Naive thymus-derived CD4-positive, alpha-beta T cell (primary cell): ENCODE data around the gene CALCOCO2. TPM values are rescaled to one million over a fixed set of nuclear protein-coding genes. Genes with fewer than 3 reads are reported as not detected.
"Not testable (repeated sequence)": the region's sequence is repeated elsewhere in the genome, so short reads cannot be mapped to it uniquely, and the experiment has no call there.

Experiments
- ATAC-seq: fragments of 150-1000 bp; cut with Tn5 transposase; 2 replicates; pipeline ENCODE4 v1.10.0; 2021; ENCODE audit warnings: mild to moderate bottlenecking, moderate library complexity
- CTCF ChIA-PET: fragments of 350-600 bp; sonication (Branson Sonifier 250); formaldehyde crosslinking; loops from one replicate; lab custom pipeline; 2021; ENCODE audit warnings: antibody characterized with exemption; lab: Charles Lee
- POLR2A ChIA-PET: fragments of 350-600 bp; sonication (Branson Sonifier 250); formaldehyde crosslinking; loops from one replicate; lab custom pipeline; 2021; ENCODE audit warnings: antibody characterized with exemption, inconsistent platforms; lab: Charles Lee
- DNase-seq, 9 donors: peaks; one replicate each; pipeline versions ENCODE4 v3.0.0 to v3.0.0-alpha.2; 2020 to 2022; ENCODE audit warnings: mixed read lengths in 1 of 9
- H3K27ac ChIP-seq: one replicate; pipeline ENCODE4 v1.7.0; 2013; ENCODE audit warnings: mild to moderate bottlenecking, low read depth, low read length, moderate library complexity
- H3K27me3 ChIP-seq, 2 donors: one replicate each; pipeline ENCODE4 v1.7.0; 2013; ENCODE audit warnings: low read length in 2 of 2, mild to moderate bottlenecking in 2 of 2, moderate library complexity in 2 of 2; ENCODE audit not compliant: control insufficient read depth in 2 of 2, insufficient read depth in 2 of 2
- H3K36me3 ChIP-seq, 3 experiments: 1 replicate in 2 of 3; 2 replicates in 1 of 3; pipeline ENCODE4 v1.7.0; 2013; ENCODE audit warnings: low read length in 3 of 3, mild to moderate bottlenecking in 3 of 3, moderate library complexity in 1 of 3; ENCODE audit not compliant: insufficient read depth in 3 of 3, control insufficient read depth in 2 of 3
- H3K4me1 ChIP-seq, 2 donors: one replicate each; pipeline ENCODE4 v1.7.0; 2013; ENCODE audit warnings: low read length in 2 of 2, mild to moderate bottlenecking in 2 of 2, moderate library complexity in 1 of 2; ENCODE audit not compliant: control insufficient read depth in 2 of 2, insufficient read depth in 2 of 2
- H3K4me3 ChIP-seq: 2 replicates; pipeline ENCODE4 v1.7.0; 2013; ENCODE audit warnings: mild to moderate bottlenecking, low read length
- H3K9me3 ChIP-seq, 3 experiments: 1 replicate in 2 of 3; 2 replicates in 1 of 3; pipeline ENCODE4 v1.7.0; 2013; ENCODE audit warnings: low read length in 3 of 3; ENCODE audit not compliant: control insufficient read depth in 2 of 3
- H3K27ac Mint-ChIP-seq, 9 donors: one replicate each; pipeline ENCODE4 v1.8.0; 2020 to 2022; ENCODE audit warnings: mixed read lengths in 9 of 9, mild to moderate bottlenecking in 8 of 9, moderate library complexity in 5 of 9, inconsistent platforms in 2 of 9
- H3K27me3 Mint-ChIP-seq, 5 donors: one replicate each; pipeline ENCODE4 v1.8.0; 2021 to 2022; ENCODE audit warnings: mixed read lengths in 5 of 5, mild to moderate bottlenecking in 1 of 5
- H3K36me3 Mint-ChIP-seq, 5 donors: one replicate each; pipeline ENCODE4 v1.8.0; 2020 to 2022; ENCODE audit warnings: mixed read lengths in 5 of 5, mild to moderate bottlenecking in 3 of 5, inconsistent platforms in 1 of 5
- H3K4me1 Mint-ChIP-seq, 7 donors: one replicate each; pipeline ENCODE4 v1.8.0; 2020 to 2022; ENCODE audit warnings: mixed read lengths in 7 of 7, mild to moderate bottlenecking in 3 of 7, inconsistent platforms in 1 of 7
- H3K4me3 Mint-ChIP-seq, 10 donors: one replicate each; pipeline ENCODE4 v1.8.0; 2020 to 2022; ENCODE audit warnings: mild to moderate bottlenecking in 10 of 10, mixed read lengths in 10 of 10, moderate library complexity in 6 of 10, inconsistent platforms in 2 of 10
- H3K9me3 Mint-ChIP-seq, 11 donors: one replicate each; pipeline ENCODE4 v1.8.0; 2020 to 2022; ENCODE audit warnings: mixed read lengths in 11 of 11, mild to moderate bottlenecking in 4 of 11, inconsistent platforms in 1 of 11, moderate library complexity in 1 of 11
- intact Hi-C, 2 donors: fragments of 100-400 bp; cut with micrococcal nuclease; formaldehyde crosslinking; loops; one replicate each; pipeline ENCODE4 v1.15.1; 2023
- polyA plus RNA-seq, 2 donors: library from polyadenylated mRNA; unstranded; fragments of 300-500 nt; fragmentation: Illumina TruSeq; gene quantifications; one replicate each; pipeline ENCODE4 v1.2.3, GENCODE V29; 2021
- total RNA-seq, 6 experiments: library from RNA in 5 of 6; stranded (reverse) in 5 of 6; gene quantifications; 1 replicate in 5 of 6; 2 replicates in 1 of 6; pipeline ENCODE4 v1.2.3 and lab custom pipeline; 2021 to 2026

The CALCOCO2 gene
- total and polyA plus RNA-seq, 7 experiments from 2014 or later = 129 to 208 (median 157) TPM

DNA sequence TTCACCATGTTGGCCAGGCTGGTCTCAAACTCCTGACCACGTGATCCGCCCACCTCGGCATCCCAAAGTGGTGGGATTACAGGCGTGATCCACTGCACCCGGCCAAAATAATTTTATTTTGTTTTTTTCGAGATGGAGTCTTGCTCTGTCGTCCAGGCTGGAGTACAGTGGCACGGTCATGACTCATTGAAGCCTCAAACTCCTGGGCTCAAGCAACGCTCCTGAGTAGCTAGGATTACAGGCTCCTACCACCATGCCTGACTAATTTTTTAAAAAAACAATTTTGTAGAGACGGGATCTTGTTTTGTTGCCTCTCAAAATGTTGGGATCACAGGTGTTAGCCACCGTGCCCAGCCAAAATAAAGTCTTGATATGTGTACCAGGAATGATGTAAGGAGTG, 11.4 kb upstream of the CALCOCO2 start:
- Mint-ChIP-seq H3K4me3 (peak overlapping the region in 1 of 10 donors; percentile 20), H3K36me3 (no peaks in the 10 kb centered on the region), H3K9me3 (no peaks in the 10 kb centered on the region), H3K27me3 (peaks cover 0 to 78% (median 22%) of the 10 kb centered on the region in 5 donors), H3K4me1 (peaks cover 9 to 24% (median 15%) of the 10 kb centered on the region in 7 donors), H3K27ac (no peak overlapping the region)
- H3K36me3 ChIP-seq = no peaks in the 10 kb centered on the region
- H3K4me3 ChIP-seq = no peak overlapping the region
- DNase-seq (no peak), ATAC-seq (no peak)
- no peaks in the 10 kb centered on the region for H3K27me3 ChIP-seq
- no peak overlapping the region for H3K27ac ChIP-seq
- no peaks in the 10 kb centered on the region for H3K9me3 ChIP-seq
- CTCF ChIA-PET = interaction anchor here (0.6 to 0.7 kb wide), 2 partner anchors 38 to 149 kb away, joined by 3 read pairs; no protein-coding TSS in a partner anchor
- peaks cover 0 to 13% of the 10 kb centered on the region in 2 donors for H3K4me1 ChIP-seq
- intact Hi-C loops = no loop called here
- POLR2A ChIA-PET = interaction anchor here (0.6 kb wide), 1 partner anchor 13 kb away, joined by 3 read pairs; no protein-coding TSS in a partner anchor

DNA sequence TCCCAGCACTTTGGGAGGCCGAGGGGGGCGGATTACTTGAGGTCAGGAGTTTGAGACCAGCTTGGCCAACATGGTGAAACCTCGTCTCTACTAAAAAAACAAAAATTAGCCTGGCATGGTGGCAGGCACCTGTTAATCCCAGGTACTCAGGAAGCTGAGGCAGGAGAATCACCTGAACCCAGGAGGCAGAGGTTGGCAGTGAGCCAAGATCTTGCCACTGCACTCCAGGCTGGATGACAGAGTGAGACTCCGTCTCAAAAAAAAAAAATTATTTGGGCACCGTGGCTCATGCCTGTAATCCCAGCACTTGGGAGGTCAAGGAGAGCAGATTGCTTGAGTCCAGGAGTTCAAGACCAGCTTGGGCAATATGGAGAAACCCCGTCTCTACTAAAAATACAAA, 9.9 kb upstream of the CALCOCO2 start:
- ATAC-seq, H3K27ac ChIP-seq, intact Hi-C loops, H3K9me3 ChIP-seq, H3K9me3 Mint-ChIP-seq, H3K36me3 Mint-ChIP-seq, CTCF ChIA-PET, DNase-seq, H3K27me3 ChIP-seq, H3K4me3 ChIP-seq, H3K36me3 ChIP-seq, H3K27ac Mint-ChIP-seq, POLR2A ChIA-PET, H3K4me3 Mint-ChIP-seq: not testable (repeated sequence)
- H3K4me1 ChIP-seq = peaks cover 0 to 13% of the 10 kb centered on the region in 2 donors
- H3K27me3 Mint-ChIP-seq = peaks cover 0 to 65% (median 16%) of the 10 kb centered on the region in 5 donors
- peaks cover 9 to 19% (median 13%) of the 10 kb centered on the region in 7 donors for H3K4me1 Mint-ChIP-seq

DNA sequence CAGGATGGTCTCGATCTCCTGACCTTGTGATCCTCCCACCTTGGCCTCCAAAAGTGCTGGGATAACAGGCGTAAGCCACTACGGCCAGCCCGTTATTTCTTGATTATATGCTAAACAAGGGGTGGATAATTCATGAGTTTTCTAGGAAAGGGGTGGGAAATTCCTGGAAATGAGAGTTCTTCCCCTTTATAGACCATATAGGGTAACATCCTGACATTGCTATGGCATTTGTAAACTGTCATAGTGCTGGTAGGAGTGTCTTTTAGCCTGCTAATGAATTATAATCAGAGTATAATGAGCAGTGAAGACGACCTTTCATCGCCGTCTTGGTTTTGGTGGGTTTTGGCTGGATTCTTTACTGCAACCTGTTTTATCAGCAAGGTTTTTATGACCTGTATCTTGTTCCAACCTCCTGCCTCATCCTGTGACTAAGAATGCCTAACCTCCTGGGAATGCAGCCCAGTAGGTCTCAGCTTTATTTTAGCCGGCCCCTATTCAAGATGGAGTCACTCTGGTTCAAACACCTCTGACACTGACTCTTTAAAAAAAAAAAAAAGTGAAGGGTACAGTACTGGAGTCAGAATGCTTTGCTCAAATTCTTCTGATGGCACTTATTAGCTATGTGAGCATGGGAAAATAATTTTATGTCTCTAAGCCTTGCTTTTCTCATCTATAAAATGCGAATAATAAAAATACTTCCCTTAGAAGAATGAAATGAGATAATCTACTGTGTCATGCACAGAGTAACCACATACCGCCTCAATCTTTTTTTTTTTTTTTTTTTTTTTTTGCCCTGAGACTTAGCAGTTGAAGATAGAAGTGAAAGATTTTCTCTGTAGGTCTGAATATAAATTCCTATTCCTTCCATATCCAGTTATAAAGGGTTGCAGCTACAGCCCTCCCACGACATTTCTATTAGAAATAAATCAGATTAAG, 5.1 kb upstream of the CALCOCO2 start:
- intact Hi-C loops = no loop called here
- Histone ChIP-seq H3K4me1 (no peaks in the 10 kb centered on the region), H3K9me3 (no peaks in the 10 kb centered on the region), H3K36me3 (no peaks in the 10 kb centered on the region), H3K27me3 (no peaks in the 10 kb centered on the region), H3K4me3 (no peak overlapping the region), H3K27ac (no peak overlapping the region)
- ChIA-PET CTCF (no interaction called here), POLR2A (interaction anchor here (0.6 to 0.7 kb wide), 5 partner anchors 13 to 869 kb away, joined by 3 to 5 read pairs (median 3); no protein-coding TSS in a partner anchor)
- Mint-ChIP-seq H3K27ac (no peak overlapping the region), H3K36me3 (no peaks in the 10 kb centered on the region), H3K4me3 (no peak overlapping the region), H3K27me3 (peaks cover 0 to 30% (median 6%) of the 10 kb centered on the region in 5 donors), H3K9me3 (no peaks in the 10 kb centered on the region), H3K4me1 (peaks cover 0 to 12% (median 5%) of the 10 kb centered on the region in 7 donors)
- no peak for DNase-seq
- no peak for ATAC-seq

DNA sequence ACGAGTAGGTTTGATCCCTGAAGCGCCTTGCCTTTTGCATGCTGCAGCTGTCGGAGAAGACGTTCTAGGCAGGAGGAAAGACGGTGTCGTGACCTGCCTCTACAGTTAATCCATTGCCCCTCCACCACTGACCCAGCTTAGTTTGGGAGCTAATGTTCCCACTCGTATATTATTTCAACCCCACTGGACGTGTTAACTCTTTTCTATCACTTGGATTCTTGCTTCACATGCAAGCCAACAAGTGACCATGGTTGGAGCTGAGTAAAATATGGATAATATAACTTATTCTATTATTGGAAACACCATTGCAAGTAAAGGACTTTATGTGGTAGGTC, 681 bp downstream of the CALCOCO2 start:
- no peak for DNase-seq
- Mint-ChIP-seq H3K9me3 (peaks cover 0 to 2% (median 0%) of the 10 kb centered on the region in 11 donors), H3K27me3 (peaks cover 0 to 2% (median 0%) of the 10 kb centered on the region in 5 donors), H3K36me3 (peaks cover 0 to 17% (median 0%) of the 10 kb centered on the region in 5 donors), H3K4me1 (peaks cover 37 to 68% (median 58%) of the 10 kb centered on the region in 7 donors), H3K27ac (peak overlapping the region; percentile 83 to 99 (median 99)), H3K4me3 (peak overlapping the region; percentile 93 to 99 (median 97))
- Histone ChIP-seq H3K9me3 (no peaks in the 10 kb centered on the region), H3K27me3 (no peaks in the 10 kb centered on the region), H3K4me3 (peak overlapping the region; percentile 97), H3K27ac (peak overlapping the region; percentile 92), H3K36me3 (peaks cover 0 to 6% (median 0%) of the 10 kb centered on the region in 3 experiments), H3K4me1 (peaks cover 20 to 35% of the 10 kb centered on the region in 2 donors)
- intact Hi-C loops = loop anchor here (1.0 to 10.0 kb wide), 10 partner anchors 10 to 787 kb away; partner anchors contain the start of genes ATP5MC1 (in 2 of the 2), TTLL6 (in 2 of the 2), CBX1 (in 1 of the 2) and NFE2L1 (in 1 of the 2)
- CTCF ChIA-PET = interaction anchor here (0.5 to 2.1 kb wide), 5 partner anchors 15 to 61 kb away, joined by 3 to 8 read pairs (median 3); partner anchors contain the start of genes ATP5MC1 and TTLL6
- ATAC-seq = no peak
- POLR2A ChIA-PET = interaction anchor here (0.7 to 1.5 kb wide), 5 partner anchors 10 to 264 kb away, joined by 3 to 10 read pairs (median 3); partner anchors contain the start of gene ATP5MC1

DNA sequence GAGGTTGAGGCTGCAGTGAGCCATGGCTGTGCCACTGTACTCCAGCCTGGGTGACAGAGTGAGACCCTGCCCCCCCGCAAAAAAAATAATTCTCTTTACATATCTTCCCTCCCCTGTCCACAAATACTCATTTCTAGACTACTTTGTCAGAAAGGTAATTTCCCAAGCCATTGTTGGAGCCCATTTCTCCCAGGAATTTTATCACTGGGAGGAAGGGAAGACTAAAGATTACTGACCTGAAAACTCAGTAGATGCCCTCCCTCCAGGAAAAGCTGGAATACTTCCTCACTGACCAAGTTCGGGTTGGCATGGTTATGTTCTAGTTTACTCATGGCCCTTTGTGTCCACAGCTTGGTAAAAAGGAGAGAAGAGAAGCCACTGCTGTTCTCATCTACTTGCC, 4.1 kb downstream of the CALCOCO2 start:
- intact Hi-C loops = loop anchor here (10.0 kb wide), 4 partner anchors 390 to 790 kb away; partner anchors contain the start of genes CBX1 (in 1 of the 2), NFE2L1 (in 1 of the 2), PHB1 (in 1 of the 2) and SNX11 (in 1 of the 2)
- ATAC-seq = no peak
- H3K27me3 ChIP-seq = no peaks in the 10 kb centered on the region
- no peaks in the 10 kb centered on the region for H3K9me3 ChIP-seq
- CTCF ChIA-PET = interaction anchor here (0.8 to 1.6 kb wide), 3 partner anchors 19 to 51 kb away, joined by 4 to 6 read pairs (median 6); no protein-coding TSS in a partner anchor
- Mint-ChIP-seq H3K4me3 (peak overlapping the region in 4 of 10 donors; percentile 36 to 92 (median 62)), H3K27ac (peak overlapping the region in 2 of 9 donors; percentile 16 to 45), H3K27me3 (no peaks in the 10 kb centered on the region), H3K9me3 (peaks cover 0 to 2% (median 0%) of the 10 kb centered on the region in 11 donors), H3K36me3 (peaks cover 0 to 26% (median 0%) of the 10 kb centered on the region in 5 donors), H3K4me1 (peaks cover 51 to 97% (median 90%) of the 10 kb centered on the region in 7 donors)
- POLR2A ChIA-PET = interaction anchor here (1.8 kb wide), 1 partner anchor 58 kb away, joined by 5 read pairs; the partner anchor contains the start of gene ATP5MC1
- DNase-seq = no peak
- peaks cover 46 to 56% of the 10 kb centered on the region in 2 donors for H3K4me1 ChIP-seq
- no peak overlapping the region for H3K4me3 ChIP-seq
- H3K36me3 ChIP-seq = peaks cover 0 to 6% (median 0%) of the 10 kb centered on the region in 3 experiments
- H3K27ac ChIP-seq = no peak overlapping the region

DNA sequence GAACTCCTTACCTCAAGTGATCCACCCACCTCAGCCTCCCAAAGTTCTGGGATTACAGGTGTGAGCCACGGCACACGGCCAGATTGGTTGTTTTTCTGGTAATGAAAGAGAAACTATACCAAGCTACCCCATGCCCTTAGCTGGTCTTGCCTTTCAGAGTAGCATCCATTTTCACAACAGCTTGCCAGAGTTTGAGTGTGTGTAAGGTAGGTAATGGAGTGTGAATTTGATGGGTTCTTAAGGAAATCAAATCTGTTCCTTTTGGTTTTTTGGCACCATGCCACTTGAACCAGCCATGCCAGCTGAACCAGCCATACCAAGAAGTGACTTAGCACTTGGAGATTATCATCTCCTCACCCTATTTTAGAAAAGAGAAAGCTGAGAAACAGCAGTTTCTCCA, 5.1 kb downstream of the CALCOCO2 start:
- peak overlapping the region in 5 of 9 donors; percentile 38 to 58 (median 45) for H3K27ac Mint-ChIP-seq
- Histone ChIP-seq H3K27me3 (no peaks in the 10 kb centered on the region), H3K4me1 (peaks cover 56 to 66% of the 10 kb centered on the region in 2 donors), H3K9me3 (no peaks in the 10 kb centered on the region), H3K36me3 (peaks cover 0 to 3% (median 0%) of the 10 kb centered on the region in 3 experiments), H3K27ac (no peak overlapping the region), H3K4me3 (no peak overlapping the region)
- H3K4me3 Mint-ChIP-seq = peak overlapping the region; percentile 3 to 92 (median 40)
- ATAC-seq = no peak
- H3K9me3 Mint-ChIP-seq = peaks cover 0 to 2% (median 0%) of the 10 kb centered on the region in 11 donors
- intact Hi-C loops = loop anchor here (10.0 kb wide), 4 partner anchors 391 to 791 kb away; partner anchors contain the start of genes CBX1 (in 1 of the 2), NFE2L1 (in 1 of the 2), PHB1 (in 1 of the 2) and SNX11 (in 1 of the 2)
- H3K27me3 Mint-ChIP-seq = no peaks in the 10 kb centered on the region
- ChIA-PET CTCF (interaction anchor here (0.7 to 1.6 kb wide), 4 partner anchors 20 to 53 kb away, joined by 3 to 6 read pairs (median 5); no protein-coding TSS in a partner anchor), POLR2A (interaction anchor here (1.2 to 1.8 kb wide), 2 partner anchors 11 to 57 kb away, joined by 3 to 5 read pairs; partner anchors contain the start of gene ATP5MC1)
- no peak for DNase-seq
- H3K36me3 Mint-ChIP-seq = peaks cover 0 to 33% (median 0%) of the 10 kb centered on the region in 5 donors
- peaks cover 61 to 98% (median 92%) of the 10 kb centered on the region in 7 donors for H3K4me1 Mint-ChIP-seq
